ENCODE data around the gene GPR31.
"Not testable (repeated sequence)": the region's sequence is repeated elsewhere in the genome, so short reads cannot be mapped to it uniquely, and the experiment has no call there.

The GPR31 gene

GRCh38 chr6:167185101-167185500 lies 27.3 kb upstream of the GPR31 start:
- H3K27ac ChIP-seq (ENCODE audit: low read depth, low read length, severe bottlenecking); H3K4me1 ChIP-seq (ENCODE audit: control insufficient read depth, insufficient read depth, low read length, poor library complexity, severe bottlenecking); H3K36me3 ChIP-seq (ENCODE audit: control insufficient read depth, insufficient read depth, low read length); H3K4me3 ChIP-seq (ENCODE audit: extremely low read depth, insufficient read depth, low read length, poor library complexity, severe bottlenecking); H3K9me3 ChIP-seq (ENCODE audit: control insufficient read depth, low read length): not testable (repeated sequence)
- WGBS, 2 experiments (ENCODE audit: insufficient coverage in 2 of 2) = no CpG with 5 or more reads among the region's 3 CpGs

GRCh38 chr6:167182913-167183314 lies 25.1 kb upstream of the GPR31 start:
- H3K9me3 ChIP-seq (ENCODE audit: control insufficient read depth, low read length); H3K27ac ChIP-seq (ENCODE audit: low read depth, low read length, severe bottlenecking); H3K36me3 ChIP-seq (ENCODE audit: control insufficient read depth, insufficient read depth, low read length); H3K4me3 ChIP-seq (ENCODE audit: extremely low read depth, insufficient read depth, low read length, poor library complexity, severe bottlenecking); H3K4me1 ChIP-seq (ENCODE audit: control insufficient read depth, insufficient read depth, low read length, poor library complexity, severe bottlenecking): not testable (repeated sequence)
- whole genome bisulfite sequencing, 2 experiments (ENCODE audit: insufficient coverage in 2 of 2) = no CpG with 5 or more reads among the region's 8 CpGs

GRCh38 chr6:167181351-167181750 lies 23.6 kb upstream of the GPR31 start:
- not testable (repeated sequence) for H3K9me3 ChIP-seq (ENCODE audit: control insufficient read depth, low read length); H3K4me3 ChIP-seq (ENCODE audit: extremely low read depth, insufficient read depth, low read length, poor library complexity, severe bottlenecking); H3K4me1 ChIP-seq (ENCODE audit: control insufficient read depth, insufficient read depth, low read length, poor library complexity, severe bottlenecking); H3K27ac ChIP-seq (ENCODE audit: low read depth, low read length, severe bottlenecking); H3K36me3 ChIP-seq (ENCODE audit: control insufficient read depth, insufficient read depth, low read length)
- no CpG with 5 or more reads among the region's 6 CpGs for WGBS, 2 experiments (ENCODE audit: insufficient coverage in 2 of 2)

GRCh38 chr6:167180086-167180485 lies 22.3 kb upstream of the GPR31 start:
- not testable (repeated sequence) for H3K4me1 ChIP-seq (ENCODE audit: control insufficient read depth, insufficient read depth, low read length, poor library complexity, severe bottlenecking); H3K36me3 ChIP-seq (ENCODE audit: control insufficient read depth, insufficient read depth, low read length); H3K4me3 ChIP-seq (ENCODE audit: extremely low read depth, insufficient read depth, low read length, poor library complexity, severe bottlenecking); H3K9me3 ChIP-seq (ENCODE audit: control insufficient read depth, low read length); H3K27ac ChIP-seq (ENCODE audit: low read depth, low read length, severe bottlenecking)
- WGBS, 2 experiments (ENCODE audit: insufficient coverage in 2 of 2) = 74 to 88% methylated on average over 2 to 7 of the region's 8 CpGs

- not testable (repeated sequence) for H3K27ac ChIP-seq (ENCODE audit: low read depth, low read length, severe bottlenecking); H3K36me3 ChIP-seq (ENCODE audit: control insufficient read depth, insufficient read depth, low read length); H3K4me1 ChIP-seq (ENCODE audit: control insufficient read depth, insufficient read depth, low read length, poor library complexity, severe bottlenecking); H3K4me3 ChIP-seq (ENCODE audit: extremely low read depth, insufficient read depth, low read length, poor library complexity, severe bottlenecking); H3K9me3 ChIP-seq (ENCODE audit: control insufficient read depth, low read length)
- 82 to 84% methylated on average over 6 to 8 of the region's 31 CpGs for WGBS, 2 experiments (ENCODE audit: insufficient coverage in 2 of 2)
Observed at GRCh38 chr6:167178896-167179655, 21.3 kb upstream of the GPR31 start.

GRCh38 chr6:167177271-167177670 lies 19.5 kb upstream of the GPR31 start:
- not testable (repeated sequence) for H3K36me3 ChIP-seq (ENCODE audit: control insufficient read depth, insufficient read depth, low read length); H3K9me3 ChIP-seq (ENCODE audit: control insufficient read depth, low read length); H3K4me3 ChIP-seq (ENCODE audit: extremely low read depth, insufficient read depth, low read length, poor library complexity, severe bottlenecking); H3K4me1 ChIP-seq (ENCODE audit: control insufficient read depth, insufficient read depth, low read length, poor library complexity, severe bottlenecking); H3K27ac ChIP-seq (ENCODE audit: low read depth, low read length, severe bottlenecking)
- WGBS, 2 experiments (ENCODE audit: insufficient coverage in 2 of 2) = 80% methylated on average over 3 of the region's 14 CpGs; no CpG with 5 or more reads in 1 of the 2 experiments

- not testable (repeated sequence) for H3K9me3 ChIP-seq (ENCODE audit: control insufficient read depth, low read length); H3K4me1 ChIP-seq (ENCODE audit: control insufficient read depth, insufficient read depth, low read length, poor library complexity, severe bottlenecking); H3K36me3 ChIP-seq (ENCODE audit: control insufficient read depth, insufficient read depth, low read length); H3K27ac ChIP-seq (ENCODE audit: low read depth, low read length, severe bottlenecking); H3K4me3 ChIP-seq (ENCODE audit: extremely low read depth, insufficient read depth, low read length, poor library complexity, severe bottlenecking)
- WGBS, 2 experiments (ENCODE audit: insufficient coverage in 2 of 2) = 91 to 94% methylated on average over 2 to 8 of the region's 13 CpGs
Observed at GRCh38 chr6:167172011-167172410, 14.2 kb upstream of the GPR31 start.

GRCh38 chr6:167171300-167171699 lies 13.5 kb upstream of the GPR31 start:
- not testable (repeated sequence) for H3K4me3 ChIP-seq (ENCODE audit: extremely low read depth, insufficient read depth, low read length, poor library complexity, severe bottlenecking); H3K27ac ChIP-seq (ENCODE audit: low read depth, low read length, severe bottlenecking); H3K36me3 ChIP-seq (ENCODE audit: control insufficient read depth, insufficient read depth, low read length); H3K4me1 ChIP-seq (ENCODE audit: control insufficient read depth, insufficient read depth, low read length, poor library complexity, severe bottlenecking); H3K9me3 ChIP-seq (ENCODE audit: control insufficient read depth, low read length)
- 92 to 97% methylated on average over 6 of the region's 11 CpGs for WGBS, 2 experiments (ENCODE audit: insufficient coverage in 2 of 2)

- WGBS, 2 experiments (ENCODE audit: insufficient coverage in 2 of 2) = no CpG with 5 or more reads among the region's 13 CpGs
- H3K9me3 ChIP-seq (ENCODE audit: control insufficient read depth, low read length); H3K4me3 ChIP-seq (ENCODE audit: extremely low read depth, insufficient read depth, low read length, poor library complexity, severe bottlenecking); H3K36me3 ChIP-seq (ENCODE audit: control insufficient read depth, insufficient read depth, low read length); H3K4me1 ChIP-seq (ENCODE audit: control insufficient read depth, insufficient read depth, low read length, poor library complexity, severe bottlenecking); H3K27ac ChIP-seq (ENCODE audit: low read depth, low read length, severe bottlenecking): not testable (repeated sequence)
Observed at GRCh38 chr6:167169867-167170266, 12.1 kb upstream of the GPR31 start.

GRCh38 chr6:167168296-167168695 lies 10.5 kb upstream of the GPR31 start:
- whole genome bisulfite sequencing, 2 experiments (ENCODE audit: insufficient coverage in 2 of 2) = 90% methylated on average over 7 of the region's 16 CpGs; no CpG with 5 or more reads in 1 of the 2 experiments
- not testable (repeated sequence) for H3K9me3 ChIP-seq (ENCODE audit: control insufficient read depth, low read length); H3K36me3 ChIP-seq (ENCODE audit: control insufficient read depth, insufficient read depth, low read length); H3K4me3 ChIP-seq (ENCODE audit: extremely low read depth, insufficient read depth, low read length, poor library complexity, severe bottlenecking); H3K27ac ChIP-seq (ENCODE audit: low read depth, low read length, severe bottlenecking); H3K4me1 ChIP-seq (ENCODE audit: control insufficient read depth, insufficient read depth, low read length, poor library complexity, severe bottlenecking)

- H3K4me3 ChIP-seq (ENCODE audit: extremely low read depth, insufficient read depth, low read length, poor library complexity, severe bottlenecking); H3K4me1 ChIP-seq (ENCODE audit: control insufficient read depth, insufficient read depth, low read length, poor library complexity, severe bottlenecking); H3K27ac ChIP-seq (ENCODE audit: low read depth, low read length, severe bottlenecking); H3K9me3 ChIP-seq (ENCODE audit: control insufficient read depth, low read length); H3K36me3 ChIP-seq (ENCODE audit: control insufficient read depth, insufficient read depth, low read length): not testable (repeated sequence)
- WGBS, 2 experiments (ENCODE audit: insufficient coverage in 2 of 2) = no CpG with 5 or more reads among the region's 10 CpGs
Observed at GRCh38 chr6:167167699-167168098, 9.9 kb upstream of the GPR31 start.

All from mesodermal cell (in vitro differentiated cells).